Measurements from ENCODE around the gene LIAS.

Gene LIAS

DNA sequence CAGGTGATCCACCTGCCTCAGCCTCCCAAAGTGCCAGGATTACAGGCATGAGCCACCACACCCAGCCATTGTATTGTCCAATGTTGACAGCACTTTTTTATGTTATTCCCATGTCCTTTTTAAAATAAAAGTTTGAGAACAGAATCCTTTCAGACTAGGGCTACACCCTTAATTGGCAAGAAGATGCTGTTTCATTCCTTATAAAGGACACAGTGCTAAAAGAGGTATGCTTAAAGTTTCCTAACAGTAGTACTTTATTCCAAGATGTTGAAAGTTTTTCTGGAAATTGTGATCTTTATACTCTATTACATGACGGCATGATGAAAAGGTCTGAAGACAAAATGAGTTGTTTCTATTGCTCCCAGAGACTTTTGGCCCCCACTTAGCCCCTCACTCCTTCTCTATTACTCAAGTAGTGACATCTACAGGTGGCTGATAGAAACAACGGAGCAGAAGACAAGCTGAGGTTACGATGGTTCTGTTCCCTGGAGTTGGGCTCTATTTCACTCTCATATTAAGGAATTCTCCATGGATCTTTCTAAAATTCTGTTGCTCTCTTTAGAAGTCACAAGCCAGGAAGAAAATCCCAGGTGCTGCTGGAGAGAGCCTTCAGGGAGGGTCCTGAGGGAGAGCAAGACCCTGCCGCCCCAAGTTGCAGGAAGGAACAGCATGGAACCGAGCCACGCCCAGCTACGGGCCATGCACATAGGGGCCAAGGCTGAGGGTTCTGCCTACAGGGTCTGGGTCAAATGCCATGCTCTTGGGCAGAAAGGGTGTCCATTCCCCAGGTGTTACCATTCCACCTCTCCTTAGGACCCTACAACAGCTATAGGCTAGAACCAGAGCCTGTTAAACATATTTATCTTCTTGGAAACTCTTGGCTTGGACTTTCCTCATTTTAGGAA, 22.9 kb upstream of the LIAS start:
- TF ChIP-seq POLR2AphosphoS5 (IDR thresholded peaks at IDR 0.05; ENCODE audit: low read depth, low read length) = no peak
- TF ChIP-seq TAF1 (IDR thresholded peaks at IDR 0.05; ENCODE audit: borderline replicate concordance, low read depth, low read length) = no peak
- no peak for TF ChIP-seq POLR2A (IDR thresholded peaks at IDR 0.05; ENCODE audit: low read depth, low read length)
- FAIRE-seq (no peak), DNase-seq (ENCODE audit: insufficient read length) (no peak)

DNA sequence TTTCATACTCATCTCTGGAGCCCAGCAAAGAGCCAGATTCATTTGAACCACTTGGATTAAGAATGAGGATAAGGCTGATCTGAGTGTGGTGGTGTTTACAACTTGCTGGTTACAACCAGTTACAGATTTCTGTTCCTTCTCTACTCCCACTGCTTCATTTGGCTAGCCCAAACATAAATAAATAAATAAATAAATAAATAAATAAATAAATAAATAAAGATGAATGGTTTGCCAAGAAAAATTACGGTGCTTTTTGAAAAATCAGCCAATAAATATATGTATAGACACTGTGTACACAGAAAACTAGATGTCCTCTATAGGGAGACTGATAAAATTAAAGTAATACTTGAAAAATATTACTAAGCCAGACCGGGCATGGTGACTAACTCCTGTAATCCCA, 17.3 kb upstream of the LIAS start:
- TF ChIP-seq POLR2A (IDR thresholded peaks at IDR 0.05; ENCODE audit: low read depth, low read length) = no peak
- TF ChIP-seq TAF1 (IDR thresholded peaks at IDR 0.05; ENCODE audit: borderline replicate concordance, low read depth, low read length) = no peak
- TF ChIP-seq POLR2AphosphoS5 (IDR thresholded peaks at IDR 0.05; ENCODE audit: low read depth, low read length) = no peak
- FAIRE-seq (no peak), DNase-seq (ENCODE audit: insufficient read length) (no peak)

DNA sequence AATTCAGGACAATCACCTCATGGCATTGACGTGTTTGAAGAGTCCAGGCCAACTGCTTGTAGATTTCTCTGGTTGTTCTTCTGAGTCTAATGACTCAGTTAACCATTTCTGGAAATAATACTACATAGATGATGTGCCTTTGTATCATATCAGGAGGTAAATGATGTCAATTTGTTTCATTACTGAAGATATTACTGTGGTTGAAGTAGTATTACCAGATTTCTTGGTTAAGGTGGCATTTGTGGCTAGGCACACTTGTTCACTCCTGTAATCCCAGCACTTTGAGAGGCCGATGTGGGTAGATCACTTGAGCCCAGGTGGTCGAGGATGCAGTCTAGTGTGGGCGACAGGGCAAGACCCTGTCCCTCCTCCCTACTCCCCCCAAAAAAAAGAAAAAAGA, 15.9 kb upstream of the LIAS start:
- DNase-seq (ENCODE audit: insufficient read length) (no peak), FAIRE-seq (no peak)
- TF ChIP-seq POLR2AphosphoS5 (IDR thresholded peaks at IDR 0.05; ENCODE audit: low read depth, low read length) = no peak

DNA sequence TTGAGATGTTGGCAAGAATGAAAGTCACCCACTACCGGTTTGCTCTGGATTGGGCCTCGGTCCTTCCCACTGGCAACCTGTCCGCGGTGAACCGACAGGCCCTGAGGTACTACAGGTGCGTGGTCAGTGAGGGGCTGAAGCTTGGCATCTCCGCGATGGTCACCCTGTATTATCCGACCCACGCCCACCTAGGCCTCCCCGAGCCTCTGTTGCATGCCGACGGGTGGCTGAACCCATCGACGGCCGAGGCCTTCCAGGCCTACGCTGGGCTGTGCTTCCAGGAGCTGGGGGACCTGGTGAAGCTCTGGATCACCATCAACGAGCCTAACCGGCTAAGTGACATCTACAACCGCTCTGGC, 12.4 kb upstream of the LIAS start:
- FAIRE-seq (no peak), DNase-seq (ENCODE audit: insufficient read length) (no peak)
- TF ChIP-seq TAF1 (IDR thresholded peaks at IDR 0.05; ENCODE audit: borderline replicate concordance, low read depth, low read length) (no peak), POLR2A (IDR thresholded peaks at IDR 0.05; ENCODE audit: low read depth, low read length) (no peak), POLR2AphosphoS5 (IDR thresholded peaks at IDR 0.05; ENCODE audit: low read depth, low read length) (no peak)

DNA sequence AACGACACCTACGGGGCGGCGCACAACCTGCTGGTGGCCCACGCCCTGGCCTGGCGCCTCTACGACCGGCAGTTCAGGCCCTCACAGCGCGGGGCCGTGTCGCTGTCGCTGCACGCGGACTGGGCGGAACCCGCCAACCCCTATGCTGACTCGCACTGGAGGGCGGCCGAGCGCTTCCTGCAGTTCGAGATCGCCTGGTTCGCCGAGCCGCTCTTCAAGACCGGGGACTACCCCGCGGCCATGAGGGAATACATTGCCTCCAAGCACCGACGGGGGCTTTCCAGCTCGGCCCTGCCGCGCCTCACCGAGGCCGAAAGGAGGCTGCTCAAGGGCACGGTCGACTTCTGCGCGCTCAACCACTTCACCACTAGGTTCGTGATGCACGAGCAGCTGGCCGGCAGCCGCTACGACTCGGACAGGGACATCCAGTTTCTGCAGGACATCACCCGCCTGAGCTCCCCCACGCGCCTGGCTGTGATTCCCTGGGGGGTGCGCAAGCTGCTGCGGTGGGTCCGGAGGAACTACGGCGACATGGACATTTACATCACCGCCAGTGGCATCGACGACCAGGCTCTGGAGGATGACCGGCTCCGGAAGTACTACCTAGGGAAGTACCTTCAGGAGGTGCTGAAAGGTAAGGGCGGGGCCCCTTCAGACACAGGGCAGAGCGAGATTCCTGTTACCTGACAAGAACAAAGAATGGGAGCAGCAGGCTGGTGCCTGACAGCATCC, 11.8 kb upstream of the LIAS start:
- DNase-seq (ENCODE audit: insufficient read length) = peak; percentile 64
- peak; percentile 82 for FAIRE-seq
- TF ChIP-seq TAF1 (IDR thresholded peaks at IDR 0.05; ENCODE audit: borderline replicate concordance, low read depth, low read length) (no peak), POLR2AphosphoS5 (IDR thresholded peaks at IDR 0.05; ENCODE audit: low read depth, low read length) (0 out of 2 replicates have a peak, but pooled peaks have one; percentile 9)

DNA sequence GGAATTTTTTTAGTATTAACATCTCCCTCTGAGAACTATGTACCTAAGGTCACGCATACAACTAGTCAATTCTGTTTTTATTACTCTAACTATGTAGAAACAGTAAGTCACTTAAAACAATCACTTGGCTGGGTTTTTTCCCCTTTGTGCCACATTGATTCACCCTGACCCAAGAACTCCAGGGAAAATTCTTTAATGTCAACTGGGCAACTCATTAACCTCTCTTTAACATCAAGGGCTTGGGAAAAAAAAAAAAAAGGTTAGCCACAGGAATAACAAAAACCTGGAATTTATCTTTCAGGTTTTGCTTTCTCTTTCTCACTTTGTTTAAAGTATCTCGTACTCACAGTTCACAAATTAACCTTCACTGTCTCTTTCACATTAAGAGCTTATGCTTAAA, 8.2 kb upstream of the LIAS start:
- DNase-seq (ENCODE audit: insufficient read length) (no peak), FAIRE-seq (no peak)
- TF ChIP-seq POLR2A (IDR thresholded peaks at IDR 0.05; ENCODE audit: low read depth, low read length) (no peak; the same call in 1 of the 2 replicates), TAF1 (IDR thresholded peaks at IDR 0.05; ENCODE audit: borderline replicate concordance, low read depth, low read length) (no peak), POLR2AphosphoS5 (IDR thresholded peaks at IDR 0.05; ENCODE audit: low read depth, low read length) (no peak)

DNA sequence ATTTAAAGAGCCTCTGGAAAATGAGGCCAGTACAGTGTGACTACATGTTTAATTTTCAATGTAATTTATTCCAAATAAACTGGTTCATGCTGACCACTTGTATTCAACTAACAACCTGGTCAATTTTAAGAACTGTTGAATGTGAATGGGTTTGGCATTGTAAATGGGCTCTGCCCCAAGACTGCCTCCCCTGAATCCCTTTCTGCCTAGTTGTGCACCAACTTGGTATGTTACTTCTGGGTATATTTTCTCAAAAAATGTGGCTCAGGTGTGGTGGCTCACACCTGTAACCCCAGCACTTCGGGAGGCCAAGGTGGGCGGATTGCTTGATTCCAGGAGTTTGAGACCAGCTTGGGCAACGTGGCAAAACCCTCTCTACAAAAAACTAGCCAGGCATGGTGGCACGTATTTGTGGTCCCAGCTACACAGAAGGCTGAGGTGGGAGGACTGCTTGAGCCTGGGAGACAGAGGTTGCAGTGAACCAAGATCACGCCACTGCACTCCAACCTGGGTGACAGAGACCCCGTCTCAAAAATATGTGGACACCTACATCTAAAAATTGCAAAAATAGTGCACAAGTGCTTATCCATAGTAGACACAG, 7.3 kb upstream of the LIAS start:
- TF ChIP-seq TAF1 (IDR thresholded peaks at IDR 0.05; ENCODE audit: borderline replicate concordance, low read depth, low read length) (no peak), POLR2AphosphoS5 (IDR thresholded peaks at IDR 0.05; ENCODE audit: low read depth, low read length) (no peak; the same call in 1 of the 2 replicates), POLR2A (IDR thresholded peaks at IDR 0.05; ENCODE audit: low read depth, low read length) (peak; percentile 48)
- FAIRE-seq (no peak), DNase-seq (ENCODE audit: insufficient read length) (no peak)

DNA sequence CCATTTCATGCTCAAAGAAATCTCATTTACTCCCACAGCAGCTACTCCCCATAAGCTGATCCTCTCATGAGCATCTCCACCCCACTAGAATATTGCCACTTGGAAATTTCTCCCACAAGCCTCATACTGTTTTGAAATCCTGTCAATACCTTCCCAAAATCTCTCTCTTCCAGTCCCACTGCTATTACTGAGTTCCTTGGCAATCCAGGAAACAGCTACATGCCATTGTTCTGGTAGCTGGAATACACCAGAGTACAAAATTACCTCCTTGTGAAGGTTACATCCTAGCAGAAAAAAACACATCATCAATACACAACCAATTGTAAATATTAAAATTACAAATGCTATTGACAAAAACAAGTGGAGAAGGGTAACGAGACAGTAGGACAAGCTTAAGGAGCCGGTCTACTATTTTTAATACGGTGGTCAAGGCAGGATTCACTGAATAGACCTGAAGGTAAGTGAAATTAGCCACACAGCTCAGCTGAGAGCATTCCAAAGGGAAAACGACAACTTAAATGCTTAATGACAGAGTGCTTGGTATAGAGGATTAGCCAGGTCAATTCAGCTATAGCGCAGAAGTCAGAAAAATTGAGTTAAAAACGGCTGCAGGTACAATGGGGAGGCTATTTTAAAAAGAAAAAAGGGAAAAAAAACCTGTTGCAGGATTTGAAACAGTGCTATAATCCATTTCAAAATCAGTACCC, 6.5 kb upstream of the LIAS start:
- TF ChIP-seq POLR2A (IDR thresholded peaks at IDR 0.05; ENCODE audit: low read depth, low read length) = peak; percentile 9; the same call in 1 of the 2 replicates
- TF ChIP-seq TAF1 (IDR thresholded peaks at IDR 0.05; ENCODE audit: borderline replicate concordance, low read depth, low read length) = no peak
- peak; percentile 75; the same call in 1 of the 2 replicates for TF ChIP-seq POLR2AphosphoS5 (IDR thresholded peaks at IDR 0.05; ENCODE audit: low read depth, low read length)
- no peak for DNase-seq (ENCODE audit: insufficient read length)
- no peak for FAIRE-seq

DNA sequence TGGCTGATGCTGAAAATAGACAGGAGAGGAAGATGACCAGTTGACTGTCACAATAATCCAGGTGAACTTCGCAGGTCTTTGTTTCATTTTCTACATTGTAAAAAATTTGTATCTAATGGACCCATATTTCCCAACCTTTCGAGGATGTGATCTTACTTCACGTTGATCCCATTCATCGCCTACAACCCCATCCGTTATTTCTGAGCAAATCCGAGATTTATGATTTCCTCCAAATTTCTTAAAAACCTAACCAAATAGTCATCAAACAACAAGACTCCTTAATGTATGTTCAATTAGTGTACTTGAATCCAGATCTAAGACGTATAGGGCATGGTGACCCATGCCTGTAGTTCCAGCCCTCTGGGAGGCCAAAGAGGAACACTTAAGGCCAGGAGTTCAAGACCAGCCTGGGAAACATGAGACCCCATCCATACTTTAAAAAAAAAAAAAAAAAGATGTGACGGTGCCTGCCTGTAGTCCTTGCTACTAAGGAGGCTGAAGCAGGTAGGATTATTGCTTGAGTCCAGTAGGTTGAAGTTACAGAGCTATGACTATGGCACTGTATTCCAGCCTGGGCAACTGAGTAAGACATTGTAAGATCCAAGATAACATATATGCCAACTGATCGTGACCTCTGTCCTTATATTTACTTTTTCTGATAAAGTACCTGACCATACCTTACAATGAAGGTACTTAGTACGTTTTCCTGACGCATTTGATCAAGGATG, 5.8 kb upstream of the LIAS start:
- no peak for FAIRE-seq
- peak; percentile 52; the same call in 1 of the 2 replicates for TF ChIP-seq POLR2AphosphoS5 (IDR thresholded peaks at IDR 0.05; ENCODE audit: low read depth, low read length)
- TF ChIP-seq POLR2A (IDR thresholded peaks at IDR 0.05; ENCODE audit: low read depth, low read length) = peak; percentile 61
- no peak for TF ChIP-seq TAF1 (IDR thresholded peaks at IDR 0.05; ENCODE audit: borderline replicate concordance, low read depth, low read length)
- no peak for DNase-seq (ENCODE audit: insufficient read length)

DNA sequence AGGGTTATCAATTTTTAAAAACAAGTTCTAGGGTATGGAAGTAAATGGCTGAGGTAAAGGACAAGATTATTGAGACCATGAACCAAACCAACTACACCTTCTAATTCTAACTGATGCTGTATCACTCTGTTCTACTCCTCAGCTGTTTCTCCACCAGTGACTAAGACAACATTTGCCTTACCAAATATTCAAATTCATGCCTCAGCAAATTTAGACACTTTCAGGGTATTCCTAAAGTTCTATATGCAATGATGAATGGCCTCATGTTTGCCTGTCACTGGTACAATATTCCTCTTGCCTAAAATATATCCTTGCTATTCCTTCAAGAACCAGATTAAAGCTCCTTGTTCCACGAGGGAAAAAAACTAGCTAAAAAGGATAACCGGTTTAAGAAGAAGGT, 5.1 kb upstream of the LIAS start:
- TF ChIP-seq POLR2AphosphoS5 (IDR thresholded peaks at IDR 0.05; ENCODE audit: low read depth, low read length) (no peak), TAF1 (IDR thresholded peaks at IDR 0.05; ENCODE audit: borderline replicate concordance, low read depth, low read length) (no peak), POLR2A (IDR thresholded peaks at IDR 0.05; ENCODE audit: low read depth, low read length) (no peak)

More for the DNA sequence above, 5.1 kb upstream of the LIAS start:
- FAIRE-seq = no peak
- DNase-seq (ENCODE audit: insufficient read length) = no peak

All from GM12892 (cell line).